Measurements from ENCODE around the gene OAS3.

The OAS3 gene

DNA sequence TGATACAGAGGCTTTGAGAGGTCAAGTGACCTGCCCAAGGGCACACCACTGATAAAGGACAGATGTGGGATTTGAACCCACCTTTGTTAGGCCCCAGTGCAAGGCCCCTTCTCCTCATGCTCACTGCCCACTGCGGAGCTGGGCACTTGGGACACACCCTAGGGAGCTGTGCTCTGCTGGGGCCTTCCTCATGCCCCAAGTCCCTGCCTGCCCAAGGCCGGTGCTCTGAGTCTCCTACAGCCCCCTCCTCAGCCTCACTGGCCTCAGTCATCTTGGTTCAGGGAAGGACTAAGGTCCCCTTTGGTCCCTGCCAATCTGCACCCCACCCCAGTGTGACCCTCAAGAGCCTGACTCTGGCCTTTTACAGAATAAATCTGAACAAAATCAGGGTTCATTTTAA is 7.9 kb upstream of the OAS3 start:
- ATAC-seq (replicated peaks) (no peak), DNase-seq (no peak)
- Mint-ChIP-seq H3K27me3 (no peaks in the 10 kb centered on the region), H3K9me3 (no peaks in the 10 kb centered on the region), H3K4me3 (no peak overlapping the region), H3K4me1 (ENCODE audit: low read depth in 2 of 2) (peaks cover 3 to 8% of the 10 kb centered on the region in 2 donors), H3K36me3 (ENCODE audit: insufficient read depth) (no peaks in the 10 kb centered on the region), H3K27ac (no peak overlapping the region)

DNA sequence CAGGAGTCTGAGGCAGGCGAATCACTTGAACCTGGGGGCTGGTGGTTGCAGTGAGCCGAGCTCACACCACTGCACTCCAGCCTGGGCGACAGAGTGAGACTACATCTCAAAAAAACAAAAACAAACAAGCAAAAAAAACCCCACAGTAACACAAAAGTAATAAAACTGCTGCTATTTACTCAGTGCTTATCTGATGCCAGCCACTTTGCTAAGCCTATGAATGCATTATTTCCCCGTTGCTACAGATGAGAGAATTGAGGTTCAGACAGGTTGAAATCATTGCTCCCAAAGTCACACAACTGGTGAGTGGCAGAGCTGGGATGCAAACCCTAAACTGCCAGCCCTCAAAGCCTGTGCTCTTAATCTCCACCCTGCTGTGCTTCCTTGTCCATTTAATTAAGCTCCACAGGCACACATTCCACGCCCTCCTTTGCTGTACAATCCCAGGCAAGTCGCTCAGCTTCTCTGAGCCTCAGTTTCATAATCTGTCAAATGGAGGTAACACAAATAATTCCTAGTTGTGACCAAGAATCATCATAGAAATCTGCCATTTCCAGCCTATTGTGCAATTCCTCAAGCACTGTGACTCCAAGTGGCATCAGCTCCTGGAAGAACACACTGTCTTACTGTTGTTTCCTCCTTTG is 5.7 kb upstream of the OAS3 start:
- Mint-ChIP-seq H3K36me3 (ENCODE audit: insufficient read depth) (no peaks in the 10 kb centered on the region), H3K4me1 (ENCODE audit: low read depth in 2 of 2) (peaks cover 3 to 15% of the 10 kb centered on the region in 2 donors), H3K27me3 (no peaks in the 10 kb centered on the region), H3K27ac (peak overlapping the region; percentile 30 to 44), H3K4me3 (no peak overlapping the region), H3K9me3 (no peaks in the 10 kb centered on the region)
- DNase-seq (no peak), ATAC-seq (replicated peaks) (no peak)

DNA sequence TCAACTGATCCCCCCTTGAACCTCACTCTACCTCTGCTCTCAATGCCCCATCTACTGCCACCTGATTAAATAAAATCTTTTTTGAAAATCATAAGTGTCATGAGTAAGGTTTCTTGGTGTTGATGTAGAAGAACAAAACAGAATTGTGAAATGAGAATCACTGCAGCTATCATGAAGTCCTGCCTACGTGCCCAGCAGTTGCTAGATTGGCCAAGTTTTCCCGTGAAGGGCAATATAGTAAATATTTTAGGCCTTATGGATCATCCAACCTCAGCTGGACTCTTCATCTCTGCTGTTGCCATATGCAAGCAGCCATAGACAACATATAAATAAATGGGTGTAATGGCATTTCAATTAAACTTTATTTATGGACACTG is 5.2 kb upstream of the OAS3 start:
- H3K36me3 Mint-ChIP-seq (ENCODE audit: insufficient read depth), result no peaks in the 10 kb centered on the region
- no peak overlapping the region for H3K27ac Mint-ChIP-seq
- no peaks in the 10 kb centered on the region for H3K9me3 Mint-ChIP-seq
- peaks cover 6 to 19% of the 10 kb centered on the region in 2 donors for H3K4me1 Mint-ChIP-seq (ENCODE audit: low read depth in 2 of 2)
- no peaks in the 10 kb centered on the region for H3K27me3 Mint-ChIP-seq
- no peak for ATAC-seq (replicated peaks)
- DNase-seq, result no peak
- no peak overlapping the region for H3K4me3 Mint-ChIP-seq

DNA sequence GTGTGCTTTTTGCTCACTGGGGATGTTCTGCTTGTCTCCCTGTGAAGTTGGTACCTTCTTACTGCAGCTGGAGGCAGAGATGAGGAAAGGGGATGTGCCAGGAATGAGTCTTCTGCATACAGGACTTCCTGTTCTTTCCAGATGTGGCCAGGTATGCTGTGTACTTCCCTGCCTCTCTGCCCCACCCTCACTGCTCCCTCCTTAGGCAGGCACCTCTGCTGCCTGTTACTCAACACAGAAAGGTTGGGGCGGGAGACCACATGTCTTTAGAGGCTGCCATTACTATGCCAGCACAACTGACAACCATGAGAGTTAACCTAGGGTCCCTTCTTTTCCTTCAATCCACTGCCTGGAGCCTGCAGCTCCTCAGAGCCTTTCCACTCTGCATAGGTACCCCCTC is 2.0 kb upstream of the OAS3 start:
- no peaks in the 10 kb centered on the region for H3K9me3 Mint-ChIP-seq
- peak overlapping the region in 1 of 2 donors; percentile 79 for H3K27ac Mint-ChIP-seq
- no peaks in the 10 kb centered on the region for H3K36me3 Mint-ChIP-seq (ENCODE audit: insufficient read depth)
- no peaks in the 10 kb centered on the region for H3K27me3 Mint-ChIP-seq
- peaks cover 20 to 35% of the 10 kb centered on the region in 2 donors for H3K4me1 Mint-ChIP-seq (ENCODE audit: low read depth in 2 of 2)
- DNase-seq (no peak), ATAC-seq (replicated peaks) (no peak)
- no peak overlapping the region for H3K4me3 Mint-ChIP-seq

DNA sequence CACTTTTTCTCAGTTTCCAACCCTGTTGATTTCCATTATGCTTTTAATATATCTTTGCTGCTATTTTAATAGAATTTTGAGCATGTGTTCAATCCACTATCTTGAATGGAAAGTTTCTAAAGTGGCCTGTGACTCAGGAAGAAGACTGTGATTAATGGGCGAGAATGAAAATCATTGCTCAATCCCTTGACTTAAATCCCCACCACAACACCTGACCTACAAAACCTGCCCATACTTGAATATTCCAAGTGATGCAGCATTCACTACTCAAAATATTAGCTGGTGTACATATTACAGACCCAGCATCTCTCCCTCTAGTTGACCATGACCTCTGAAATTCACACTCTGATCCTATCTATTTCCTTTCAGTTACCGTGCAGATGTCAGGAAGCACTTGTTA is 1.3 kb upstream of the OAS3 start:
- Mint-ChIP-seq H3K9me3 (no peaks in the 10 kb centered on the region), H3K4me3 (peak overlapping the region; percentile 16 to 74), H3K27me3 (no peaks in the 10 kb centered on the region), H3K4me1 (ENCODE audit: low read depth in 2 of 2) (peaks cover 20 to 35% of the 10 kb centered on the region in 2 donors), H3K36me3 (ENCODE audit: insufficient read depth) (peaks cover 3% of the 10 kb centered on the region), H3K27ac (peak overlapping the region; percentile 65 to 79)
- no peak for ATAC-seq (replicated peaks)
- no peak for DNase-seq

DNA sequence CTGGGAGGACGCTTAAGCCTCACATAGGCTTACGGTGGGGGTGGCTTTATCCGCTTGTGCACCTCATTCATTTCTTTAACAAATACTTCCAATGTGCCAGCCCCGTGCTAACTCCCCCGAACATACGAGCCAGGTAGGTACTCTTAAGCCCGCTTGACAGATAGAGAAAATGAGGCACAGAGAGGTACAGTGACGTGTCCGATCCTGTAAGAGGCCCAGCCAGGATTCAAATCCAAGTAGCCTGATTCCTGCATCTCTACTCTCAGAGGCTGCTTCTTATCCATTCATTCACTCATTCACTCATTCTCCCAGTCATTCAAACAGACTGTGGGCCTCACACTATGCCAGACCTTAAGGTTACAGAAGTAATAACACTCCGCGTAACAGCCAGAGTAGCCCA is 477 bp downstream of the OAS3 start:
- Mint-ChIP-seq H3K36me3 (ENCODE audit: insufficient read depth) (peaks cover 3% of the 10 kb centered on the region), H3K27me3 (no peaks in the 10 kb centered on the region), H3K9me3 (no peaks in the 10 kb centered on the region), H3K4me1 (ENCODE audit: low read depth in 2 of 2) (peaks cover 20 to 35% of the 10 kb centered on the region in 2 donors), H3K27ac (peak overlapping the region; percentile 65 to 79), H3K4me3 (peak overlapping the region; percentile 74 to 85)
- DNase-seq (no peak), ATAC-seq (replicated peaks) (no peak)

DNA sequence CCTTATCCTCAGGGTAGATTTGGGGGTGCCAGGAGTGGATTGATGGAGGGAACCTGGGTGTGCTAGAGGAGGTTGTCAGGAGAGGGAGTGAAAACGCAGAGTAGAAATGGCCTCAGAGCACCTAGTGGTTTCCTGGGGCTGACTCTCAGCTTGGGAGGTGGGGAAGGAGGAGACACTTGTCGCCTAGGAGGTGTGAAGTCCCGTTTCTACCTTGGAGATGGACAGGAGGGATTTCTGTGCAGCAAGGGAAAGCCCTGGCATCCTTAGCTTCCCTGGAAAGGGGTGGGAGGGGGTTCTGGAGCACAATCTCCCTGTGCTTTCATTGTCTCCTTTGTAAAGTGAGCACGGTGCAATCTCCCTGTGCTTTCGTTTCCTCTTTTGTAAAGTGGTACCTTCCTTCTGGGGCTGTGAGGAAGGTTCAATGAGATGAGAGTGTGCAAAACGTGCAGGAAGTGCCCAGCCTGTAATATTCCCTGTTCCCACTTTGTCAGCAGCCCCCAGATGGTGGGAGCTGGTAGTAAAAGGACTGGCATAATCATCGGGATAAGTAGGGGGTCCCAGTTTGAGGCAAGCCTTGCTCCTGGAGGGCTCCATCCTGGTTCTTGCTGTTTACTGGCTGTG is 1.6 kb downstream of the OAS3 start:
- Mint-ChIP-seq H3K4me3 (peak overlapping the region; percentile 74 to 85), H3K4me1 (ENCODE audit: low read depth in 2 of 2) (peaks cover 20 to 31% of the 10 kb centered on the region in 2 donors), H3K27me3 (no peaks in the 10 kb centered on the region), H3K36me3 (ENCODE audit: insufficient read depth) (peaks cover 12% of the 10 kb centered on the region), H3K9me3 (no peaks in the 10 kb centered on the region), H3K27ac (peak overlapping the region; percentile 65 to 77)
- no peak for DNase-seq
- no peak for ATAC-seq (replicated peaks)

DNA sequence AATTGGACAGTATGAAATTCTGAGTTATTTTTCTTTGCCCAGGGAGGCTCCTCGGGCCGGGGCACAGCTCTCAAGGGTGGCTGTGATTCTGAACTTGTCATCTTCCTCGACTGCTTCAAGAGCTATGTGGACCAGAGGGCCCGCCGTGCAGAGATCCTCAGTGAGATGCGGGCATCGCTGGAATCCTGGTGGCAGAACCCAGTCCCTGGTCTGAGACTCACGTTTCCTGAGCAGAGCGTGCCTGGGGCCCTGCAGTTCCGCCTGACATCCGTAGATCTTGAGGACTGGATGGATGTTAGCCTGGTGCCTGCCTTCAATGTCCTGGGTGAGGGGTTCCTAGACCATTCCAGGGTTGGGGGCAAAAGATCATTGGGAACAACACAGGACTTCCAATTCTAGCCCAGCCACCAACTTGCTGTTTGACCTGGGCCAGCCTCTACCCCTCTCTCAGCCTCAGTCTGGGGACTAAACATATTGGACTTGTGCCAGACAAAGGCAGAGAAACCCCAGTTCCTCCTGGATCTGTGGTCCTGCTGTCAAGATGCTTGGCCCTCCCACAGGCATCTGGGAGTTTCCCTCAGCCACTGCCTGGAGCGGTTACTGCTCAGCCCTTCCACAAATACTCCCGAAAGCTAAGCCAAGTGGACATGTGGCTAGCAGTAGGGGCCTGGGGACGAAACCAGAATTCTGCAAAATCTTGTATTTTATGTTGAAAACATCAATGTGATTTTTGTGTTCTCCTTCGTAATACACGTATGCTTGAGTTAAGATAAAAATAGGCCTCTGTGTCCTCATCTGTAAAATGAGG is 3.5 kb downstream of the OAS3 start:
- Mint-ChIP-seq H3K4me3 (no peak overlapping the region), H3K4me1 (ENCODE audit: low read depth in 2 of 2) (peaks cover 20 to 26% of the 10 kb centered on the region in 2 donors), H3K36me3 (ENCODE audit: insufficient read depth) (peaks cover 18% of the 10 kb centered on the region), H3K27me3 (no peaks in the 10 kb centered on the region), H3K9me3 (no peaks in the 10 kb centered on the region), H3K27ac (peak overlapping the region in 1 of 2 donors; percentile 13)
- no peak for ATAC-seq (replicated peaks)
- DNase-seq, result no peak

DNA sequence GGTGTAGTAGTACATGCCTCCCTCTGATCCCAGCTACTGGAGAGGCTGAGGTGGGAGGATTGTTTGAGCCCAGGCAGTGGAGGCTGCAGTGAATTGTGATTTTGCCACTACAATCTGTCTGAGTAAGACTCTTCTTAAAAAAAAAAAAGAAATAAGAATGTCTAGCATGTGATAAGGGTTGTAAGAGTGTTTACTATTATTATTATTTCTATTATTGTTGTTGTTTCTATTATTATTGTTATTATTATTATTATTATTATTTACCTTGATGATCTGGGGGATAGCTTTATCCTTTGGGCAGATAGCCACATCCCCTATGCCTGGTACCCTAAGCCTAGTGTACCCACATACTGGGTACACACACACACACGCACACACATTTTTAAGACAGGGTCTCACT is 4.3 kb downstream of the OAS3 start:
- Mint-ChIP-seq H3K9me3 (no peaks in the 10 kb centered on the region), H3K27ac (peak overlapping the region in 1 of 2 donors; percentile 74), H3K27me3 (no peaks in the 10 kb centered on the region), H3K4me3 (no peak overlapping the region), H3K36me3 (ENCODE audit: insufficient read depth) (peaks cover 18% of the 10 kb centered on the region), H3K4me1 (ENCODE audit: low read depth in 2 of 2) (peaks cover 16 to 20% of the 10 kb centered on the region in 2 donors)
- ATAC-seq (replicated peaks) (no peak), DNase-seq (no peak)

DNA sequence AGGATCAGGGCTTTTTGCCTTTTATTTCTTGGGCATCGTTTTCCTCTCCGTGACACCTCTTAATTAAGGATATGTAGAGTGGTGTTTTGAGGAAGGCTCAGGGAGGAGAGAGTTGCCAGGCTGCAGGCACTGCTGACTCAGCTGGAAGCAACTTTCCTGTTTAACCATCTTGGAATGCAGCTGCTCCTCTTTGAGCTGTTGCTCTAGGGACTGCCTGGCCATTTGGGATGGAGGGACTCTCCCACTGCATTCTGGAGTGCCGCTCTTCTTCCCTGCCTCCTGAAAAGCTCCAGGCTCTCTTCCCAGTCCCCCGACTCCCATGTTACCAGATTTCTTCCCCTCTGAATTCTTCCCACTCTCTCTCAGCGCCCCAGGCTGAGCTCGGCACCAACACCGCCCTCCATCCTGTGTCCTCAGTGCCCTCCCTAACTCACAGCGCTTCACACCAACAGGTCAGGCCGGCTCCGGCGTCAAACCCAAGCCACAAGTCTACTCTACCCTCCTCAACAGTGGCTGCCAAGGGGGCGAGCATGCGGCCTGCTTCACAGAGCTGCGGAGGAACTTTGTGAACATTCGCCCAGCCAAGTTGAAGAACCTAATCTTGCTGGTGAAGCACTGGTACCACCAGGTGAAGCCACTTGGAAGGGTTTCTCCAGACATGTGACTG is 5.9 kb downstream of the OAS3 start:
- H3K27me3 Mint-ChIP-seq, result no peaks in the 10 kb centered on the region
- peaks cover 10 to 11% of the 10 kb centered on the region in 2 donors for H3K4me1 Mint-ChIP-seq (ENCODE audit: low read depth in 2 of 2)
- no peak overlapping the region for H3K27ac Mint-ChIP-seq
- H3K36me3 Mint-ChIP-seq (ENCODE audit: insufficient read depth), result peaks cover 18% of the 10 kb centered on the region
- no peak overlapping the region for H3K4me3 Mint-ChIP-seq
- no peaks in the 10 kb centered on the region for H3K9me3 Mint-ChIP-seq
- DNase-seq, result no peak
- no peak for ATAC-seq (replicated peaks)

DNA sequence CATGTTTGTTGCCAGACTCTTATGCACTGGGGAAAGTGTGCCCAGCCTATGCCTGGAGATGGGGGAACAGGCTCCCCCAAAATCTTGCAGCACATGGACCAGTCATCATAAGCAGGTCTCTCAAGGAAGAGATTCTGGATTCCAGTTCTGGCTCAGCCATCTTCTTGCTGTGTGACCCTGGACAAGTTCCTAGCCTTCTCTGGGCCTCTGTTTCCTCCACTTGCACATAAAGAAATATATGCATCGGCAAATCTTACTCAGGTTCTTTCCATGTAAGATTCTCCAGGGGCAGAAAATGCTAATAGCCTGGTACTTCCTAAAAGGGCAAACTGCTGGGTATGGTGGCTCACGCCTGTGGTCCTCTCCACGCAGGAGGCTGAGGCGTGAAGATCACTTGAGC is 7.2 kb downstream of the OAS3 start:
- DNase-seq (no peak), ATAC-seq (replicated peaks) (no peak)
- H3K27me3 Mint-ChIP-seq, result no peaks in the 10 kb centered on the region
- no peak overlapping the region for H3K4me3 Mint-ChIP-seq
- H3K36me3 Mint-ChIP-seq (ENCODE audit: insufficient read depth), result peaks cover 28% of the 10 kb centered on the region
- H3K27ac Mint-ChIP-seq, result no peak overlapping the region
- H3K4me1 Mint-ChIP-seq (ENCODE audit: low read depth in 2 of 2), result no peaks in the 10 kb centered on the region
- H3K9me3 Mint-ChIP-seq, result no peaks in the 10 kb centered on the region

DNA sequence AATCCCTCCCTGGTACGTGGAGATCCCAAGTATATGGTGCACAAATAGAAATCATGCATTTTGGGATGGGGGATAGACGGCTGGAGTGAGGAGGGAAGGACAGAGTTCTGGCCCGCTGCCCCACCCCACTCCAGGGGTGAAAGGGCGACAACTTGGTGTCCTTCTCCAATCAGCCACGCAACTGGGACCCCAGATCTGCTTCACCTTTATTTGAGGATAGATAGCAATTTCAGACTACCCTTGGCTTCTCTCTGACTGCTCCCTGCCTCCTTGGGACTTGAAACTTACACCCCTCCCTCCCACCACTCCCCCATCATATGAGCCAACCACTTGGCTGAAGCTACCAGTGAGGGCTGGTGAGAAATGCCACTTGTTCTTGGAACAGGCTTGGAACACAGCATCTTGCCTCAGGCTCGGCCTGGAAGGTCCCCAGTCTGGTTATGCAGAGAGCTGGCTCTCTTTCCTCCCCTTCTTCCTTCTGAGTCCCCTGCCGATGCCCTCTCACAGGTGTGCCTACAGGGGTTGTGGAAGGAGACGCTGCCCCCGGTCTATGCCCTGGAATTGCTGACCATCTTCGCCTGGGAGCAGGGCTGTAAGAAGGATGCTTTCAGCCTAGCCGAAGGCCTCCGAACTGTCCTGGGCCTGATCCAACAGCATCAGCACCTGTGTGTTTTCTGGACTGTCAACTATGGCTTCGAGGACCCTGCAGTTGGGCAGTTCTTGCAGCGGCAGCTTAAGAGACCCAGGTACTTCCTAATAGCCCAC is 8.1 kb downstream of the OAS3 start:
- H3K27ac Mint-ChIP-seq, result no peak overlapping the region
- no peak overlapping the region for H3K4me3 Mint-ChIP-seq
- ATAC-seq (replicated peaks), result no peak
- H3K27me3 Mint-ChIP-seq, result no peaks in the 10 kb centered on the region
- no peaks in the 10 kb centered on the region for H3K9me3 Mint-ChIP-seq
- H3K4me1 Mint-ChIP-seq (ENCODE audit: low read depth in 2 of 2), result no peaks in the 10 kb centered on the region
- peaks cover 36% of the 10 kb centered on the region for H3K36me3 Mint-ChIP-seq (ENCODE audit: insufficient read depth)
- no peak for DNase-seq

DNA sequence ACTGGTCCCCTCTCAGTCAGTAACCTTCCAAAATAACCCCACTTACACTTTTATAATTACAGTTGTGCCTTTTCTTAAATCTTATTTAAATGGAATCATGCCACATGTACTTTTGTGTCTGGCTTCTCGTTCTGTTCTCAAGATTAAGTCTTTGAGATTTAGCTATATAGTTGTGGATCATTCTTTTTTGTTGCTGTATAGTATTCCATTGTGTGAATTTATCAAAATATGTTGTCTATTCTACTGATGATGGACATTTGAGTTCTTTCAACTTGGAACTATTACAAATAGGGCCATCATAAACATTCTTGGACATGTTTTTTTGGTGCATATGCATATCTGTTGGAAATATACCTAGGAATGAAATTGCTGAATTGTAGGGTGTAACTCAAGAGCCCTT is 9.0 kb downstream of the OAS3 start:
- no peak overlapping the region for H3K27ac Mint-ChIP-seq
- H3K4me1 Mint-ChIP-seq (ENCODE audit: low read depth in 2 of 2), result no peaks in the 10 kb centered on the region
- ATAC-seq (replicated peaks) (no peak), DNase-seq (no peak)
- no peaks in the 10 kb centered on the region for H3K9me3 Mint-ChIP-seq
- no peak overlapping the region for H3K4me3 Mint-ChIP-seq
- H3K27me3 Mint-ChIP-seq, result no peaks in the 10 kb centered on the region
- peaks cover 35% of the 10 kb centered on the region for H3K36me3 Mint-ChIP-seq (ENCODE audit: insufficient read depth)

All from effector memory CD8-positive, alpha-beta T cell (primary cell).